Stimulated activated CD4-positive, alpha-beta T cell treated with anti-CD3 and anti-CD28 coated beads, Interleukin-12 subunit alpha, Interleukin-12 subunit beta, amount 100 ng/mL, for 48 hours (primary cell): Measurements from ENCODE around the gene MRPS10.
"Not testable (repeated sequence)": the region's sequence is repeated elsewhere in the genome, so short reads cannot be mapped to it uniquely, and the experiment has no call there.

Experiments
- DNase-seq, 3 donors: peaks; one replicate each; pipeline ENCODE4 v3.0.0-alpha.2; 2020; ENCODE audit warnings: low read depth in 2 of 3, low spot score in 1 of 3

The MRPS10 gene

DNA sequence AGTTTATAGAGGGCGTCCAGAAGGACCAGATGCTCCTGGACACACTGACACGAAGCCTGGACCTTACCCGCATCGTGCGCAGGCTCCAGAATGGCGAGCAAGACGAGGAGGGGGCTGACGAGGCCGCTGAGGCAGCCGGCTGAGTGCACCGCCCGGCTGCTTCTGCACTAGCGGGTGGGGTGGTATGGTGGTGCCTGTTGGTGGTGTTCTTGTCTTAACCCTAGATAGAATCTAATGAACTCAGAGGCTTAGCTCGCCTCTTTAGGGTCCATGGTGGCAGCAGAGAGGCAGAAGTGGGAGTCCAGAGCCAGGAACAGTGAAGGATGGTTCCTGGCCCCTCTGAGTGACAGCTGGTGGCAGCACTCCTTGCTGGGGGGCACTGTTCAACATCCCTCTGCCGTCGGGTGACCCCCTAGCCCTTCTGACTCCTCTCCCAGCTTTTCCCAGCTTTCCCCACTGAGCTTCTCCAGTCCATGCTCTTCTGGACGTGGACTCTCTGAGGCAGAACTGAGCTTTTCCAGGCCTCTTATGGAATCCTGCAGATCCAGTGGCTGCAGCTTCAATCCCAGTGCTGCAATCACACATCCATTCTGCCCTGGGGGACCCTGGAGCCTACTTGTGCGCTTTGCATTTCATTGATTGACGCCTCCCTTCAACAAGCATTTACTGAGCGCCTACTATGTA is 38.3 kb downstream of the MRPS10 start:
- DNase-seq = no peak

DNA sequence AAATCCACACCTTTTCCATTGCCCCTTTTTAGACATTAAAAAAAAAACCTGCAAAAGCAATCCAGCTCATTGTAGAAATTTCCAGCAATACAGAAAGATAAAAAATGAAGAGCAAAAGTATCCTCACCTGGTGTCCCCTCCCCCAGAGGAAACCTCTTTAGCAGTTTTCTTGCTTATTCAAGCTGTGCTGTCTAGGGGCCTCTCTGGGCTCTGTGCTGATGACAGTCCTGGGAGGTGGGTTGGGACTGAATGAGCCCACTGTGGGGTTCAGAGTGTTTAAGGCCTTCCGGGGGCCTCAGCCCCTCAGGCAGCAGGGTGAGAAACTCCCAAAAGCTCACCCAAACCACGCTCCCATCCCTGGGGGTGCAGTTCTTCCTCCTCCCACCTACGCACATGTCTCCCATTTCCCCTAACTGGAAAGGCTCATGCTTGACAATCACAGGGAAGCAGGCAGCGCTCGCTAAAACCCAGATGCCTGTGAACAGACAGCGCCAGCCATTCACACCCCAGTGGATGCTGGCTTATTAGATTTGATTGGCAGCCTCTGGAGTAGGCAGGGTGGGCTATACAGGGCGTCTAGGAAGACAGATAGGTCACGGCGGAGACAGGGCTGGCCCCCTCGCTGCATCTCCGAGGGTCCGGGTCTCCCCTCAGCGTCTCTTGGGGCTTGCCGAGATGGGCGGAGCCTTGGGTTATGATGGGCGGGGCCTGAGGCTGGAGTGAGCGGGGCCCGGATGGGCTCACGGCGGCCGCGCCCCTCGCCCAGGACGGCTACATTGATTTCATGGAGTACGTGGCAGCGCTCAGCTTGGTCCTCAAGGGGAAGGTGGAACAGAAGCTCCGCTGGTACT is 39.9 kb downstream of the MRPS10 start:
- no peak for DNase-seq

GRCh38 chr6:42176981-42177380 is 40.7 kb downstream of the MRPS10 start:
- DNase-seq = no peak

DNA sequence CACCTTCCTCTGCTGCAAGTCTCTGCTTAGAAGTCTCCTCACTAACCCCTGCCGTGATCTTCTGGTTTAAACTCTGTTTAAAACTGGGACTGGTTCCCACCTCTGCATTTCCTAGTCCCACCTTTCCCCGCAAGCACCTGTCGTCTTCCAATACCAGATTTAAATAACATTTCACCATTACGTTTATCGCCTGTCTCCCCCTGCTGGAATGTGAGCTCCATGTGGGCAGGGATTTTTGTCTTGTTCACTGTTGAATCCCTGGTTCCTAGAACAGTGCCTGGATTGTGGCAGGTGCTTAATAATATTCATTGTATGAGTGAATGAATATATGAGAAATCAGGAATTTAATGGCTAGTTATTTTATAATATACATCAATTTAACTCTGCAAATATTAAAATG is 41.8 kb downstream of the MRPS10 start:
- DNase-seq = no peak

GRCh38 chr6:42173101-42173500 is 44.6 kb downstream of the MRPS10 start, which contains the start of gene GUCA1A:
Gene GUCA1A, plus strand, starts transcription at chr6:42173364. Its CDS starts 250 bp downstream, at chr6:42173614.
- no peak for DNase-seq

DNA sequence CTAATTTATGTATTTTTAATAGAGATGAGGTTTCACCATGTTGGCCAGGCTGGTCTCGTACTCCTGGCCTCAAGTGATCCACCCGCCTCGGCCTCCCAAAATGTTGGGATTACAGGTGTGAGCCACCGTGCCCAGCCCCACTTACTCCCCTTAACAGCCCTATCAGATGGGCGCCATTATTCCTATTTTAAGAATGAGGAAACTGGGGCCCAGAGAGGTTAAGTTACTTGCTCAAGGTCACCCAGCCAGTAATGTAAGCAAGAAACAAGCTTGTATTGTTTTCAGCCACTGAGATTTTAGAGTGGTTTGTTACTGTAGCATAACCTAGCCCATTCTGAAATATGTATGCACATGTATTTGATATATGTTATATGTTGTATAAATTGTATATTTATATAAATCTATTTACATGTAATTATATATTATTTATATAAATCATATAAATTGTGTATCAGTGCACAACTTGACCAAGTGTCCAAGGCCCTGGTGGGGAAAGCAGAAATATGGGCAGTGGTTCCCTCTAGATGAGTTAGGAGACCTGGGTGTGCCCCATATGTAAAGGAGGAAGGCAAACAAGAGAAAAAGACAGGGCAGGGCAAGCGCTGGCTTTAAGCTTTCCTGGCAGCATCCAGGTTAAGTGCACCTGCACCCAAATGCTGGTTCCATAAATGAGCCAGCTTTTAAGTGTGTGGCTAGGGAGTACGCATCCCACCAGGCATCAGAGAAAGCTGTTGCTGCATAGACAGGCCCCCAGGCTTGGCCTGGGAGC is 45.7 kb downstream of the MRPS10 start:
- no peak for DNase-seq

GRCh38 chr6:42169780-42170179 is 47.9 kb downstream of the MRPS10 start:
- not testable (repeated sequence) for DNase-seq

- DNase-seq = no peak
Measured at GRCh38 chr6:42168650-42169049, 49.0 kb downstream of the MRPS10 start.

DNA sequence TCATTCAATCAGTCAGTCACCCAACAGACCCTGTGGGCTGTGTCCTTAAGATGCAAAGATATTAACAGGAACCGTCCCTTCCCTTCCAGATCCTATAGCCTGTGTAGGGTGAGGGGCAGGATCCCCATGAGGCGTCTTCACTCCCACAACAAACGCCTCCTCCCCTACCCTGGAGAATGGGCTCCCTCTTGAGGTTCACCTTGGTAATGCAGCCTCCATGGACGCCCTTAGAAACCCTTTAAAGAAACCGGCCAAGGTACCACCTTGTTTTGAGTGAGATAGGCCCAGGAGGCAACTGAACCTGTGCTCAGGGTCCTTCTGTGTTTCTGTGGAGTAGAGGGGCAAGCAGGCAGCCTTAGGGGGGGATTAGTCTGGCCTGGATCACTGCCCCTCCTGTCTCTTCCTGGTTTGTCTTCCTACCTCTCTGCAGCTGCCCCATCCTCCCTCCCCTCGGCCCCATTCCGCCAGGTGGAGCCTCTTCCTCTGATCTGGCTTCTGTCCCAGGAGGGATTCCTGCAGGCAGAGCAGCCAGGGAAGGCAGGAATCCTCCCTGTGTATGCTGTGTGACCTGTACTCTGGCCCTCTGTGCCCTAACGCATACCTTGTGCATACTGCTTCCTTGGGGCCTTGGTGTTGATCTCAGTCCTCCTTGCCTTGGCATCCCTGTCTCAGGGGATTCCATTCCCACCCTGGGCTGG is 51.1 kb downstream of the MRPS10 start:
- DNase-seq = peak; percentile 58 to 91 (median 67)

GRCh38 chr6:42165016-42165415 is 52.6 kb downstream of the MRPS10 start:
- DNase-seq = no peak

- DNase-seq = no peak
Measured at GRCh38 chr6:42163981-42164380, 53.7 kb downstream of the MRPS10 start.

DNA sequence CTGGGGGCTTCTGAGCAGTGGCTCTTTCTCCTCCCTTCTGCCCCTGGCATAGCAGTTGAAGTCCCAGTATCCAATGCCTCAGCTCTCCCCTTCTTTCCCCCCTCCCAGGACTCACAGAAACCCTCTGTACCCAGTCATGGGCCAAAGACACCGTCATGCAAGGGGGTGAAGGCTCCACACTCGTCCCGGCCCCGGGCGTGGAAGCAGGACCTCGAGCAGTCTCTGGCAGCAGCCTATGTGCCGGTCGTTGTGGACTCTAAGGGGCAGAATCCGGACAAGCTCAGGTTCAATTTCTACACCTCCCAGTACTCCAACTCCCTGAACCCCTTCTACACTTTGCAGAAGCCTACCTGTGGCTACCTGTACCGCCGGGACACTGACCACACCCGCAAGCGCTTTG is 54.8 kb downstream of the MRPS10 start:
- no peak for DNase-seq

DNA sequence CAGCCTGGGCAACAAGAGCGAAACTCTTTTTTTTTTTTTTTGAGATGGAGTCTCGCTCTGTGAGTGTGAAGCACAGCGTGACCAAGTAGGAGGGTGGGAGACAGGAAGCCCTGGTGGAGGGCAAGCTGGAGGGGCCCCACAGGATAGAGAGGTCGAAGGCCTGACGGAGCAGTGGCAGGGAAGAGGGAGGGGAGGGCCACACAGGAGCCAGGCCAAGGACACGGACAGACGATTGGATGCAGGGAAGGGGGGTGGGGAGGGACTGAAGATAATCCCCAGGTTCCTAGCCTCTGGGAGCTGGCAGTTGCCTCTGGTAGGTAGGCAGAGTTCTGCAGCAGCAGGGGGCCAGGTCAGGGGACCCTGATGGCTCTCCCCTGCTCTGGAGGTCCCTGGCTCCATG is 55.3 kb downstream of the MRPS10 start:
- DNase-seq = no peak

GRCh38 chr6:42159431-42160024 is 58.1 kb downstream of the MRPS10 start:
- DNase-seq = no peak

DNA sequence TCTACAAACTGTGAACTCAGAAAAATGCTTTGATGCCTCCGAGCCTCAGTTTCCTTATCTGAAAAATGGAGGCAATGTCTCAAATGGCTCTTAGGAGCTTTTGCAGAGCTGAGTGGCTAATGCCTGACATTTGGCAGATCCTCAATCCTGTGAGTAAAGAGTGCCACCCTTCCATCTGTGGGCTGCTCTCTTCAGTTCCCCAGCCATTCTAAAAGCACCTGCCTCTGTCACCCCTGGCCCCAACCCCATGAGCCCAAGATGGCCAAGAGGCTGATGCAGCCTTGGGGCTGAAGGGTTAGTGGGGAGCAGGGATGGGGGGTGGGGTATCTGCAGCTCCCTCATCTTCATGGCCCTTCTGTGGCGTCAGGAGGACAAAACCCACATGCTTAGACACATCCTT is 59.0 kb downstream of the MRPS10 start:
- no peak for DNase-seq

GRCh38 chr6:42158011-42158410 is 59.6 kb downstream of the MRPS10 start:
- no peak for DNase-seq
